GM19238 (cell line): ENCODE data around the gene TBC1D25.

Source experiments
- DNase-seq: peaks from one replicate; pipeline ENCODE4 v3.0.0; 2011; ENCODE audit warnings: low spot score; ENCODE audit not compliant: insufficient read length

TBC1D25 gene

GRCh38 chrX:48598614-48599013 lies 59.1 kb downstream of the TBC1D25 start:
- no peak for DNase-seq

DNA sequence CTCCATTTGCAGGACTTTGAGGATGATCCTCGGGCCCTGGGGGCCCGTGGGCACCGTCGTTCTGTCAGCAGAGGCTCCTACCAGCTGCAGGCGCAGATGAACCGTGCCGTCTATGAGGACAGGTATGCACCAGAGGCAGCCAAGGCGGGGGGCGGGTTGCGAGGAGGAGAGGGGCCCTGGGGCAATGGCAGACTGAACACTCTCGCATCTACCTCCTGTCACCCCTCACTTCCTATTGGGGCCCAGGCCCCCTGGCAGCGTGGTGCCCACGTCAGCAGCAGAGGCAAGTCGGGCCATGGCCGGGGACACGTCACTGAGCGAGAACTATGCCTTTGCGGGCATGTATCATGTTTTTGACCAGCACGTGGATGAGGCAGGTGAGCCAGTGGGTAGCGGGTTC lies 59.8 kb downstream of the TBC1D25 start:
- no peak for DNase-seq

DNA sequence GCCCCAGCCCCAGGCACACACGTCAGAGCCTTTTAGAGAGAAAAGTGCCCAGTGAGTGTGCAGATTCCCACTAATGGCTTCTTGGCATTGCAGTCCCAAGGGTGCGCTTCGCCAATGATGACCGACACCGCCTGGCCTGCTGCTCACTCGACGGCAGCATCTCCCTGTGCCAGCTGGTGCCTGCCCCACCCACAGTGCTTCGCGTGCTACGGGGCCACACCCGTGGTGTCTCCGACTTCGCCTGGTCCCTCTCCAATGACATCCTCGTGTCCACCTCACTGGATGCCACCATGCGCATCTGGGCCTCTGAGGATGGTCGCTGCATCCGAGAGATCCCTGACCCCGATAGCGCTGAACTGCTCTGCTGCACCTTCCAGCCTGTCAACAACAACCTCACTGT lies 60.7 kb downstream of the TBC1D25 start:
- DNase-seq, result no peak

GRCh38 chrX:48601741-48602394 lies 62.4 kb downstream of the TBC1D25 start:
- no peak for DNase-seq

GRCh38 chrX:48604701-48605100 lies 65.2 kb downstream of the TBC1D25 start:
- DNase-seq, result no peak

DNA sequence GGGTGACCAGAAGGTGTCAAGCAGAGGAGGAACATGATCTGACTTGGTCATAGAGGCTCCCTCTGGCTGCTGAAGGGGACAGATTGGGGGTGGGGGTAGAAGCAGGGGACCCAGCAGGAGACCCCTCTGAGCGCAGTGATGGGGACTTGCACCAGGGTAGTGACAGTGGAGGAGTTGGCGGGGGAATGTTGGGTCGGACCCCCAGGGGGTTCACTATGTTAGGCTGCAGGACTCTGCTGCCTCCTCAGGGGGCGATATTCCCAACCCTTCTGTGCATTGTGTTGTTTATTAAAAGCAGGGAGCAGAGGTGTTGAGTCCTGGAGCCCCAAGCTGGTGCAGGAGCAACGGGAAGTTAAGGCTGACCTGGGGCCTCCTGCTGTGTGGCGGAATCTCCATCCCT lies 66.6 kb downstream of the TBC1D25 start:
- no peak for DNase-seq

- DNase-seq, result no peak
These were observed 72.2 kb downstream of the TBC1D25 start for GRCh38 chrX:48611703-48612102.
